Gastrocnemius medialis (tissue), 4 donors: ENCODE data around the gene GRIA3. TPM values are rescaled to one million over a fixed set of nuclear protein-coding genes. Genes with fewer than 3 reads are reported as not detected.

Source experiments
- ATAC-seq, 2 donors: fragments of 150-250 bp; one replicate each; pipeline ENCODE4 v1.9.1; 2016
- DNase-seq, 2 donors: peaks; one replicate each; pipeline ENCODE4 v3.0.0-alpha.2; 2019
- H3K27ac ChIP-seq, 4 donors: fragments of 200-600 bp; sonication (generic); 1 replicate in 1 of 4; 2 replicates in 3 of 4; pipeline ENCODE4 v1.5.1; 2016 to 2018; ENCODE audit warnings: mild to moderate bottlenecking in 2 of 4, moderate library complexity in 1 of 4
- H3K27me3 ChIP-seq, 3 donors: fragments of 200-600 bp; sonication (generic) in 2 of 3; 1 replicate in 1 of 3; 2 replicates in 2 of 3; pipeline versions ENCODE4 v1.5.1 to v1.6.0; 2016 to 2019; ENCODE audit warnings: mild to moderate bottlenecking in 1 of 3, moderate library complexity in 1 of 3
- H3K36me3 ChIP-seq, 2 donors: fragments of 200-600 bp; sonication (generic) in 1 of 2; one replicate each; pipeline ENCODE4 v1.5.1; 2017 to 2018
- H3K4me1 ChIP-seq, 2 donors: fragments of 200-600 bp; sonication (generic) in 1 of 2; one replicate each; pipeline ENCODE4 v1.5.1; 2016 to 2017; ENCODE audit warnings: mild to moderate bottlenecking in 2 of 2
- H3K4me3 ChIP-seq, 4 donors: fragments of 200-600 bp; sonication (generic) in 3 of 4; 1 replicate in 1 of 4; 2 replicates in 3 of 4; pipeline ENCODE4 v1.5.1; 2016 to 2019; ENCODE audit warnings: mild to moderate bottlenecking in 2 of 4
- H3K9me3 ChIP-seq, 3 donors: fragments of 200-600 bp; sonication (generic) in 2 of 3; 1 replicate in 1 of 3; 2 replicates in 2 of 3; pipeline ENCODE4 v1.5.1; 2016 to 2019
- POLR2A ChIP-seq, 2 donors: fragments of 450-650 bp; IDR thresholded peaks; one replicate each; pipeline ENCODE4 v1.6.1; 2017; ENCODE audit warnings: antibody characterized with exemption in 2 of 2, mild to moderate bottlenecking in 2 of 2, moderate library complexity in 2 of 2
- in situ Hi-C, 4 donors: fragments of 200-750 bp; cut with MboI; loops; one replicate each; pipeline versions ENCODE4 v1.15.0 to v1.8.0; 2017; ENCODE audit warnings: low sequenced_read_pairs in 4 of 4
- intact Hi-C: fragments of 100-400 bp; cut with DNase I; formaldehyde crosslinking; loops from one replicate; pipeline ENCODE4 v1.15.1; 2023; ENCODE audit warnings: low total_unique reads
- total RNA-seq, 4 donors: library from RNA; depleted of rRNA; stranded (reverse); fragments of >200 nt; gene quantifications; one replicate each; pipeline versions ENCODE4 v1.1.0 to v1.2.3, GENCODE V29; 2016
- TF ChIP-seq, protein P1 (sequence below), 5 experiments: fragments of 450-650 bp in 3 of 5; fragments of 200-600 bp in 2 of 5; sonication (generic) in 2 of 5; IDR thresholded peaks in 4 of 5; conservative IDR thresholded peaks in 1 of 5; 1 replicate in 4 of 5; 2 replicates in 1 of 5; pipeline ENCODE4 v1.5.1; 2016 to 2019; ENCODE audit warnings: antibody characterized with exemption in 5 of 5, mild to moderate bottlenecking in 3 of 5, moderate library complexity in 3 of 5

GRIA3 gene
- total RNA-seq, 4 donors from 2014 or later: 0.05 to 0.24 (median 0.09) TPM; not detected in 1

DNA sequence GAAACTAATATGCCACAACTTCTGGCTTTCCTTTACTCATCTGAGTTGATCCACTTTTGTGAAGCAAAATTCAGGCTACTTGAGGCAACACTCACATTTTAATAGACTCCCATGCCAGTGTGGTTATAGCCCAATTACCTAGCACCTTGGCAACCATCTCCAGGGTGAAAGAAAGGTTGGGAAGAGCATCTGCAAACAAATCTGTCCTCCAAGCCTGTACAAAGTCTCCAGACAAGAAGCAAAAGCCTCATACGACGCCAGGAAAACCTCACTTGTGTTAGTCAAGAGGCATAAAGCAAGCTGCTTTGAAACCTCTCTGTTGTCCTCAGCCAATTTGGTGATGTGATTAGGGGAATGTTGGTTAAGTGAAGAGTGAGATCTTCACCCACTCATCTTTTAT is 302.2 kb downstream of the GRIA3 start:
- ATAC-seq (no peak), DNase-seq (no peak)
- H3K27ac ChIP-seq: no peak overlapping the region
- no peak for TF ChIP-seq POLR2A (IDR thresholded peaks at IDR 0.05)
- TF ChIP-seq, protein P1, sequence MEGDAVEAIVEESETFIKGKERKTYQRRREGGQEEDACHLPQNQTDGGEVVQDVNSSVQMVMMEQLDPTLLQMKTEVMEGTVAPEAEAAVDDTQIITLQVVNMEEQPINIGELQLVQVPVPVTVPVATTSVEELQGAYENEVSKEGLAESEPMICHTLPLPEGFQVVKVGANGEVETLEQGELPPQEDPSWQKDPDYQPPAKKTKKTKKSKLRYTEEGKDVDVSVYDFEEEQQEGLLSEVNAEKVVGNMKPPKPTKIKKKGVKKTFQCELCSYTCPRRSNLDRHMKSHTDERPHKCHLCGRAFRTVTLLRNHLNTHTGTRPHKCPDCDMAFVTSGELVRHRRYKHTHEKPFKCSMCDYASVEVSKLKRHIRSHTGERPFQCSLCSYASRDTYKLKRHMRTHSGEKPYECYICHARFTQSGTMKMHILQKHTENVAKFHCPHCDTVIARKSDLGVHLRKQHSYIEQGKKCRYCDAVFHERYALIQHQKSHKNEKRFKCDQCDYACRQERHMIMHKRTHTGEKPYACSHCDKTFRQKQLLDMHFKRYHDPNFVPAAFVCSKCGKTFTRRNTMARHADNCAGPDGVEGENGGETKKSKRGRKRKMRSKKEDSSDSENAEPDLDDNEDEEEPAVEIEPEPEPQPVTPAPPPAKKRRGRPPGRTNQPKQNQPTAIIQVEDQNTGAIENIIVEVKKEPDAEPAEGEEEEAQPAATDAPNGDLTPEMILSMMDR (IDR thresholded peaks at IDR 0.05 in 4 of 5, conservative IDR thresholded peaks at IDR 0.05 in 1 of 5): no peak
- H3K4me3 ChIP-seq: no peak overlapping the region
- H3K27me3 ChIP-seq: no peaks in the 10 kb centered on the region
- in situ Hi-C loops: no loop called here
- H3K4me1 ChIP-seq: no peaks in the 10 kb centered on the region
- H3K36me3 ChIP-seq: no peaks in the 10 kb centered on the region
- intact Hi-C loops: no loop called here
- H3K9me3 ChIP-seq: no peaks in the 10 kb centered on the region

DNA sequence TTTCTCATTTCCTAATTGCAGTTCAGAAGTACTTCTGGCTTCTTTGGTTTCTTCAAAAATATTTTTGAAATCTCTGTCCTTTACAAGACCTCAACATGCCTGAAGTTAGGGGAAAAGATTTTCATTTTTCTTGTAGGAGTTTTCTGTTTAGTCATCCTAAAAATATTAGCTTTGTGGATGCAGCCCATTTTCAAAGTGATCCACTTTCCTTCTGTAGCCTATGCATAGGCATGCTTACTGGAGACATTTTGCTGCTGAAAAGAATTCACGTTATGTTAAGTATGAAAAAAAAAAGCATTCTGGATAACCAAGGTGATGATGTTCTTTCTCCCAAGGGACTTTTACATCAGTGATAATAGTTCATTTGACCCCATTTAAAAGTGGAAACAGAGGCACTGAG is 303.2 kb downstream of the GRIA3 start:
- H3K9me3 ChIP-seq: no peaks in the 10 kb centered on the region
- no peak overlapping the region for H3K4me3 ChIP-seq
- no peaks in the 10 kb centered on the region for H3K4me1 ChIP-seq
- intact Hi-C loops (no loop called here), in situ Hi-C loops (no loop called here)
- no peak overlapping the region for H3K27ac ChIP-seq
- H3K27me3 ChIP-seq: no peaks in the 10 kb centered on the region
- no peak for DNase-seq
- TF ChIP-seq, protein P1 (IDR thresholded peaks at IDR 0.05 in 4 of 5, conservative IDR thresholded peaks at IDR 0.05 in 1 of 5): no peak
- TF ChIP-seq POLR2A (IDR thresholded peaks at IDR 0.05): no peak
- ATAC-seq: no peak
- no peaks in the 10 kb centered on the region for H3K36me3 ChIP-seq

DNA sequence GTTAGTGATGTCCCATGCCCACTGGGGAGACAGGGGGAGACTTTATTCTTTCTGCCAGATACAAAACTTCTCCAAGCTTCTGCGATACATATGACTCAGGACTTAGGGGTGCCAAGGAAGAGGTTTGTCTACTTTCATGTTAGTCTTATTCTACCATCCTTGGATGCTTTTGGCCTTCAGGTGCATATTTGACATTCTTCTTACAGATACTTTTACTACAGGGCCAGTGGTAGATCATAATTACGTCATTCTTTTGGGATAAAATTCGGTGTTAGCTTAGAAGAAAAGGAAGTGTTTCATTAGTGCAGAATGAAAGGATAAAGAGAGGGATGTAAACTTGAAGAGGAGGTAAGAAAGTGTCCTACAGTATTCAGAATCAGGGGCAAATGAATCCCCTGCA is 303.6 kb downstream of the GRIA3 start:
- Histone ChIP-seq H3K9me3 (no peaks in the 10 kb centered on the region), H3K4me1 (no peaks in the 10 kb centered on the region), H3K27ac (no peak overlapping the region), H3K36me3 (no peaks in the 10 kb centered on the region), H3K4me3 (no peak overlapping the region), H3K27me3 (no peaks in the 10 kb centered on the region)
- DNase-seq (no peak), ATAC-seq (no peak)
- in situ Hi-C loops: no loop called here
- no peak for TF ChIP-seq POLR2A (IDR thresholded peaks at IDR 0.05)
- TF ChIP-seq, protein P1 (IDR thresholded peaks at IDR 0.05 in 4 of 5, conservative IDR thresholded peaks at IDR 0.05 in 1 of 5): no peak
- intact Hi-C loops: no loop called here

DNA sequence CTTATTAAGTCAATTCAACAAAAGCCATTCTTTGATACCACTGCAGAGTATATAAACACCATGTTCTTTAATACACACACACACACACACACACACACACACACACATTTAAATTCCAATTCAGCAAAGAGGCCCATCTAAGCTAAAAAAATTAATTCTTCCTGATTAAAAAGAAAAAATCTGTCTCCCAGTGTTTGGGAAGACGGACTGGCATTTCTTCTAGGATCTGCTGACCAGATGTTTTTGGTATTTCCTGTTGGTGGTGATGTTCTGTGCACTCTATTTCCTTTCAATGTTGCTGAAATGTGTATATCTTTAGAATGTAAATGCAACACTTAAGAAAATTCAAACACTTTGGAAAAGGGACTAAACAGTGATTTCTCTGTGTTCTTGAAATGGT is 304.9 kb downstream of the GRIA3 start:
- intact Hi-C loops: no loop called here
- DNase-seq (no peak), ATAC-seq (no peak)
- Histone ChIP-seq H3K27ac (no peak overlapping the region), H3K4me3 (no peak overlapping the region), H3K4me1 (no peaks in the 10 kb centered on the region), H3K27me3 (no peaks in the 10 kb centered on the region), H3K9me3 (no peaks in the 10 kb centered on the region), H3K36me3 (no peaks in the 10 kb centered on the region)
- in situ Hi-C loops: no loop called here
- no peak for TF ChIP-seq POLR2A (IDR thresholded peaks at IDR 0.05)
- TF ChIP-seq, protein P1 (IDR thresholded peaks at IDR 0.05 in 4 of 5, conservative IDR thresholded peaks at IDR 0.05 in 1 of 5): no peak

DNA sequence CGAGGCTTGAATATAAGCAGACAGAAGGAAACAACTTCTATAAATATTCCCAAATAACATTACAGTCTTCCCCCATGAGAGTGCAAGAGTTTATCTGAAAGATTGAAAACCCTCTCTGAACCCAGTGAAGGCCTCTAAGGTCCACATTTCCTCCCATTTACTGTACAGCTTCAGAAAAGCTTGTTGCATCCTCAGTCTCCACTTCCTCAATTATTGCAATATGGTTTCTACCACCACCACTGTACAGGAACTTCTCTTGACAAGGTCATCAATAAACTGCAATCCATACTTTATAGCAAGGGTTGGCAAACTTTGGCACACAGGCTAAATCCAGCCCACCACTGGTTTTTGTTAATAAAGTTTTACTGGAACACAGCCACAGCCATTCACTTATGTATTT is 309.8 kb downstream of the GRIA3 start:
- ATAC-seq (no peak), DNase-seq (no peak)
- intact Hi-C loops (no loop called here), in situ Hi-C loops (no loop called here)
- H3K36me3 ChIP-seq: no peaks in the 10 kb centered on the region
- no peaks in the 10 kb centered on the region for H3K4me1 ChIP-seq
- H3K27me3 ChIP-seq: no peaks in the 10 kb centered on the region
- no peaks in the 10 kb centered on the region for H3K9me3 ChIP-seq
- TF ChIP-seq, protein P1 (IDR thresholded peaks at IDR 0.05 in 4 of 5, conservative IDR thresholded peaks at IDR 0.05 in 1 of 5): no peak
- TF ChIP-seq POLR2A (IDR thresholded peaks at IDR 0.05): no peak
- H3K27ac ChIP-seq: no peak overlapping the region
- H3K4me3 ChIP-seq: no peak overlapping the region
